ENCODE results near the gene MYO1A. TPM values are rescaled to one million over a fixed set of nuclear protein-coding genes. Genes with fewer than 3 reads are reported as not detected.
A peak's percentile ranks its signal among the peaks of the same experiment; 100 is the strongest.

Gene MYO1A
- not detected in 2 replicates for total RNA-seq (2014; rRNA removed; shearing (Covaris generic))

- no peak for DNase-seq (ENCODE audit: low spot score)
These were observed at the start of gene MYO1A for GRCh38 chr12:57049890-57050289. MYO1A (minus strand) TSS chr12:57050129; CDS start chr12:57048323, 1,806 bp downstream.

- DNase-seq (ENCODE audit: low spot score): no peak
These were observed 49.3 kb upstream of the MYO1A start for GRCh38 chr12:57099047-57099714.

- DNase-seq (ENCODE audit: low spot score): no peak
These were observed 48.6 kb upstream of the MYO1A start for GRCh38 chr12:57098546-57098945.

- DNase-seq (ENCODE audit: low spot score): no peak
These were observed 47.6 kb upstream of the MYO1A start for GRCh38 chr12:57097554-57097835.

- DNase-seq (ENCODE audit: low spot score): no peak
These were observed 47.0 kb upstream of the MYO1A start for GRCh38 chr12:57096748-57097553.

- DNase-seq (ENCODE audit: low spot score): peak; percentile 13
These were observed 46.2 kb upstream of the MYO1A start for GRCh38 chr12:57096099-57096572.

- DNase-seq (ENCODE audit: low spot score): no peak
These were observed 45.5 kb upstream of the MYO1A start for GRCh38 chr12:57095440-57095839.

- DNase-seq (ENCODE audit: low spot score): no peak
These were observed 44.6 kb upstream of the MYO1A start for GRCh38 chr12:57094208-57095160.

GRCh38 chr12:57093415-57094207, 43.7 kb upstream of the MYO1A start:
- peak; percentile 22 for DNase-seq (ENCODE audit: low spot score)

- DNase-seq (ENCODE audit: low spot score): no peak
These were observed 43.0 kb upstream of the MYO1A start for GRCh38 chr12:57092876-57093414.

GRCh38 chr12:57092529-57092862, 42.6 kb upstream of the MYO1A start:
- peak; percentile 2 for DNase-seq (ENCODE audit: low spot score)

GRCh38 chr12:57091638-57092528, 42.0 kb upstream of the MYO1A start:
- DNase-seq (ENCODE audit: low spot score): peak; percentile 2

- DNase-seq (ENCODE audit: low spot score): no peak
These were observed 41.2 kb upstream of the MYO1A start for GRCh38 chr12:57090924-57091637.

- DNase-seq (ENCODE audit: low spot score): no peak
These were observed 40.6 kb upstream of the MYO1A start for GRCh38 chr12:57090490-57090889.

- no peak for DNase-seq (ENCODE audit: low spot score)
These were observed 39.6 kb upstream of the MYO1A start for GRCh38 chr12:57089271-57090245.

GRCh38 chr12:57088354-57089270, 38.7 kb upstream of the MYO1A start, which contains the start of gene NAB2:
NAB2 (plus strand) TSS chr12:57089114; CDS start chr12:57089272, 158 bp downstream.
- peak; percentile 93 for DNase-seq (ENCODE audit: low spot score)

All from H4 (cell line).